GM19455 (cell line): ENCODE measurements around the gene TMEM245.

Experiments
- ATAC-seq: cut with Tn5 transposase; IDR thresholded peaks from one replicate; pipeline ENCODE4 v1.9.1; 2021; ENCODE audit not compliant: unreplicated experiment

The TMEM245 gene

GRCh38 chr9:109031241-109031640 is 88.5 kb downstream of the TMEM245 start:
- ATAC-seq = no peak

- no peak for ATAC-seq
These were observed 89.3 kb downstream of the TMEM245 start for GRCh38 chr9:109030426-109030825.

- no peak for ATAC-seq
These were observed 91.3 kb downstream of the TMEM245 start for GRCh38 chr9:109028457-109028856.

GRCh38 chr9:109027176-109027575 is 92.6 kb downstream of the TMEM245 start:
- no peak for ATAC-seq

GRCh38 chr9:109026306-109026705 is 93.4 kb downstream of the TMEM245 start:
- no peak for ATAC-seq

GRCh38 chr9:109022873-109023272 is 96.9 kb downstream of the TMEM245 start:
- no peak for ATAC-seq

- ATAC-seq = no peak
These were observed 98.9 kb downstream of the TMEM245 start for GRCh38 chr9:109020581-109021511.

- no peak for ATAC-seq
These were observed 99.6 kb downstream of the TMEM245 start for GRCh38 chr9:109020113-109020512.

GRCh38 chr9:109019420-109019819 is 100.3 kb downstream of the TMEM245 start:
- ATAC-seq = no peak

GRCh38 chr9:109017493-109017892 is 102.3 kb downstream of the TMEM245 start:
- ATAC-seq = peak; percentile 30

GRCh38 chr9:109017061-109017460 is 102.7 kb downstream of the TMEM245 start:
- no peak for ATAC-seq

- ATAC-seq = no peak
These were observed 103.6 kb downstream of the TMEM245 start for GRCh38 chr9:109016132-109016531.

GRCh38 chr9:109014608-109015280 is 105.0 kb downstream of the TMEM245 start:
- ATAC-seq = no peak

GRCh38 chr9:109013679-109014607 is 105.8 kb downstream of the TMEM245 start:
- no peak for ATAC-seq

- peak; percentile 73 for ATAC-seq
These were observed 106.7 kb downstream of the TMEM245 start, which contains the start of gene CTNNAL1 for GRCh38 chr9:109012876-109013678. CTNNAL1 (minus strand) TSS chr9:109013499; CDS start chr9:109013442, 57 bp downstream.

GRCh38 chr9:109012009-109012875 is 107.5 kb downstream of the TMEM245 start:
- ATAC-seq = peak; percentile 32

GRCh38 chr9:109011231-109011671 is 108.5 kb downstream of the TMEM245 start:
- ATAC-seq = no peak

GRCh38 chr9:109010746-109011145 is 109.0 kb downstream of the TMEM245 start:
- ATAC-seq = no peak

- ATAC-seq = no peak
These were observed 114.1 kb downstream of the TMEM245 start for GRCh38 chr9:109005678-109006077.
